ENCODE data around the gene IL1R2.

Gene IL1R2

DNA sequence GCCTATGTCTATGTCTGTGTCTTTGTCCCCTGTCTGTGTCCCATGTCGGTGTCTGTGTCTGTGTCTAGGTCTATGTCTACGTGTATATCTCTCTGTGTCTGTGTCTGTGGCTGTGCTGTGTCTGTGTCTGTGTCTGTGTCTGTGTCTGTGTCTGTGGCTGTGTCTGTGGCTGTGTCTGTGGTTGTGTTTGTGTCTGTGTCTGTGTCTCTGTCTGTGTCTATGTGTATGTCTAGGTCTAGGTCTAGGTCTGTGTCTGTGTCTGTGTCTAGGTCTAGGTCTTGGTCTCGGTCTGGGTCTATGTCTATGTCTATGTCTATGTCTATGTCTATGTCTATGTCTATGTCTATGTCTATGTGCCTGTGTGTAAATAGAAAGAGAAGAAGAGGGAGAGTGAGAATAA lies 11.9 kb downstream of the IL1R2 start:
- TF ChIP-seq RAD21 (IDR thresholded peaks at IDR 0.05; ENCODE audit: low read depth): no peak
- TF ChIP-seq ZBTB7A (IDR thresholded peaks at IDR 0.05; ENCODE audit: low read depth): no peak
- TF ChIP-seq, protein P1, sequence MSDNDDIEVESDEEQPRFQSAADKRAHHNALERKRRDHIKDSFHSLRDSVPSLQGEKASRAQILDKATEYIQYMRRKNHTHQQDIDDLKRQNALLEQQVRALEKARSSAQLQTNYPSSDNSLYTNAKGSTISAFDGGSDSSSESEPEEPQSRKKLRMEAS (IDR thresholded peaks at IDR 0.05): no peak
- no peak for TF ChIP-seq EP300 (IDR thresholded peaks at IDR 0.05; ENCODE audit: borderline replicate concordance)

DNA sequence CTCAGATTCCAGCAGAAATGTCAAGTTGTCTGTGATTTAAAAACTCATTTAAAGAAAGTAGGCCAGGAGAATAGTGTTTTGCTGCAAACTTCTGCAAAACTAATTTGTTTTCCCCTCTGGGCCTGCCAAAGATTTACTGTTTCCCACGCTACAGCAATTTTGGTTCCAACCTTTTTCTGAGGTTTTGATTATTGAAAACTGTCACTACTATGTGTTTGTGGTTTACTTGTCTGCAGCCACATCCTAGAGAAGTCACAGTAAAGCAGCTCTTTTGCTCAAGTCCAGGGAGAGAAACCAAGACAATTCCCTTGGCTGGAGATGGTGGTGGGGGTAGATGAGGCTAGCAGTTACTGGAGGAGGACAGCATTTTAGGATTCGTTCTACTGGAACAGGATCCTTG lies 12.8 kb downstream of the IL1R2 start:
- TF ChIP-seq ZBTB7A (IDR thresholded peaks at IDR 0.05; ENCODE audit: low read depth): no peak
- TF ChIP-seq CREB1 (IDR thresholded peaks at IDR 0.05; ENCODE audit: low read depth): no peak
- TF ChIP-seq, protein P2, sequence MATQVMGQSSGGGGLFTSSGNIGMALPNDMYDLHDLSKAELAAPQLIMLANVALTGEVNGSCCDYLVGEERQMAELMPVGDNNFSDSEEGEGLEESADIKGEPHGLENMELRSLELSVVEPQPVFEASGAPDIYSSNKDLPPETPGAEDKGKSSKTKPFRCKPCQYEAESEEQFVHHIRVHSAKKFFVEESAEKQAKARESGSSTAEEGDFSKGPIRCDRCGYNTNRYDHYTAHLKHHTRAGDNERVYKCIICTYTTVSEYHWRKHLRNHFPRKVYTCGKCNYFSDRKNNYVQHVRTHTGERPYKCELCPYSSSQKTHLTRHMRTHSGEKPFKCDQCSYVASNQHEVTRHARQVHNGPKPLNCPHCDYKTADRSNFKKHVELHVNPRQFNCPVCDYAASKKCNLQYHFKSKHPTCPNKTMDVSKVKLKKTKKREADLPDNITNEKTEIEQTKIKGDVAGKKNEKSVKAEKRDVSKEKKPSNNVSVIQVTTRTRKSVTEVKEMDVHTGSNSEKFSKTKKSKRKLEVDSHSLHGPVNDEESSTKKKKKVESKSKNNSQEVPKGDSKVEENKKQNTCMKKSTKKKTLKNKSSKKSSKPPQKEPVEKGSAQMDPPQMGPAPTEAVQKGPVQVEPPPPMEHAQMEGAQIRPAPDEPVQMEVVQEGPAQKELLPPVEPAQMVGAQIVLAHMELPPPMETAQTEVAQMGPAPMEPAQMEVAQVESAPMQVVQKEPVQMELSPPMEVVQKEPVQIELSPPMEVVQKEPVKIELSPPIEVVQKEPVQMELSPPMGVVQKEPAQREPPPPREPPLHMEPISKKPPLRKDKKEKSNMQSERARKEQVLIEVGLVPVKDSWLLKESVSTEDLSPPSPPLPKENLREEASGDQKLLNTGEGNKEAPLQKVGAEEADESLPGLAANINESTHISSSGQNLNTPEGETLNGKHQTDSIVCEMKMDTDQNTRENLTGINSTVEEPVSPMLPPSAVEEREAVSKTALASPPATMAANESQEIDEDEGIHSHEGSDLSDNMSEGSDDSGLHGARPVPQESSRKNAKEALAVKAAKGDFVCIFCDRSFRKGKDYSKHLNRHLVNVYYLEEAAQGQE (IDR thresholded peaks at IDR 0.05; ENCODE audit: low read depth): no peak
- TF ChIP-seq NFIC (IDR thresholded peaks at IDR 0.05): no peak
- TF ChIP-seq TCF12 (IDR thresholded peaks at IDR 0.05; ENCODE audit: low read depth): no peak
- TF ChIP-seq TAF1 (IDR thresholded peaks at IDR 0.05; ENCODE audit: low read depth): no peak
- TF ChIP-seq YY1 (IDR thresholded peaks at IDR 0.05; ENCODE audit: low read depth): no peak
- TF ChIP-seq EP300 (IDR thresholded peaks at IDR 0.05; ENCODE audit: borderline replicate concordance): no peak

DNA sequence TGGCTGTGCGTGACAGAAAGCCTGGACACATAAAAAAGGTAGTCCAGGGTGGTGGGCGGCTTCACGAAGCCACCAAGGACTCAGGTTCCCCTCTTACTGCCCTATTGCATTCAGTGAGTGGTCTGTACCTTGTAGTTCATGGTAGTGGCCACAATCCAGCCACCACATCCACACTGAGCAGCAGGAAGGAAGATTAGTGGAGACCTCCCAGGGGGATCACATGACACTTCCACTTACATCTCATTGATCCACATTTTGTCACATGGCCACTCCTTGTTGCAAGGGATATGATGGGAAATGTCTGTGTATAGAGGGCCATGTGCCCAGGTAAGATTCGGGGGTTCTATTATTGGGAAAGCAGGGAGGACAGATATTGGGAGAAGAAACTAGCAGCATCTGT lies 13.7 kb downstream of the IL1R2 start:
- no peak for TF ChIP-seq EGR1 (IDR thresholded peaks at IDR 0.05)
- TF ChIP-seq, protein P1 (IDR thresholded peaks at IDR 0.05): no peak
- no peak for TF ChIP-seq FOXM1 (IDR thresholded peaks at IDR 0.05; ENCODE audit: borderline replicate concordance, low read depth)
- TF ChIP-seq, protein P3, sequence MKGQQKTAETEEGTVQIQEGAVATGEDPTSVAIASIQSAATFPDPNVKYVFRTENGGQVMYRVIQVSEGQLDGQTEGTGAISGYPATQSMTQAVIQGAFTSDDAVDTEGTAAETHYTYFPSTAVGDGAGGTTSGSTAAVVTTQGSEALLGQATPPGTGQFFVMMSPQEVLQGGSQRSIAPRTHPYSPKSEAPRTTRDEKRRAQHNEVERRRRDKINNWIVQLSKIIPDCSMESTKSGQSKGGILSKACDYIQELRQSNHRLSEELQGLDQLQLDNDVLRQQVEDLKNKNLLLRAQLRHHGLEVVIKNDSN (IDR thresholded peaks at IDR 0.05): peak; percentile 40

DNA sequence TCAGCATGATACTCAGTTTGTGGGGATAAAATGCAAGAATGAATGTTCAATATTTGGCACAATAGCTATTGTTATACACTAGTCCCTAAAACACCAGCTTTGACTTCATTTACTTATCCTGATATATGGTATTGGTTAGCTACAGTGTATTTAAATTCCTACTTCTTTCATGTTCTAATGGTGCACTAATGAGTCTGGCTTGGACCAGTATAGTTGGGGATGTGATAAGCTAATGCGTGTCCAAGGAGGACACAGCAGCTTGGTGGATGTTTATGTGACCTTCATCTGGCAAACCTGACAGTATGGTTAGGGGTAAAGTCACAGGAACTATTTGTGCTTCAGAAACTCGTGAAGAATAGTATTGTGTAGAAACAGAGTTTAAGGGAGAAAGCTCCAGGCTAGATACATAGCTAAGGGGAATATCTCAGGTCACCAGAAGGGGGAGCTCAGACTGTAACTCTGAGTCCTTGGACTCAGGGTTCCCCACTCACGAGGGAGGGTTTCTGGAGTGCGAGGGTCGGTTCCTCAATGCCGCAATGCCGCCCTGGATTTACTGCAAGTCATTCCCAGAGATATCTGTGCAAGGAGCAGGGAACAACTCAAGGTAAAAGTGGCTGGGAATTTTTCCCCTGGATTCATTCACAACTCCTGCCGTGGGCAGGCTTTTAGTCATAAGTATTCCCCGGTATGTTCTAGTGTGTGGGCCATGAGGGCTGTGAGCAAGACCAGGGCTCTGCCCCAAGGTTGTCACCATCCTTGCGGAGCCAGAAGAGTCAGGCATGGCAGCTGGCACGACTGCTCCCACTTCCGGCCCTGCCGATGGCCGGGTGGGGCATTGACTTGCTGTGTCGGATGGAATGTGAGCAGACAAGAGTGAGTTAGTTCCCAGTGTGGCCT lies 14.5 kb downstream of the IL1R2 start:
- TF ChIP-seq RAD21 (IDR thresholded peaks at IDR 0.05; ENCODE audit: low read depth) (peak; percentile 64), CEBPB (IDR thresholded peaks at IDR 0.05) (no peak)

DNA sequence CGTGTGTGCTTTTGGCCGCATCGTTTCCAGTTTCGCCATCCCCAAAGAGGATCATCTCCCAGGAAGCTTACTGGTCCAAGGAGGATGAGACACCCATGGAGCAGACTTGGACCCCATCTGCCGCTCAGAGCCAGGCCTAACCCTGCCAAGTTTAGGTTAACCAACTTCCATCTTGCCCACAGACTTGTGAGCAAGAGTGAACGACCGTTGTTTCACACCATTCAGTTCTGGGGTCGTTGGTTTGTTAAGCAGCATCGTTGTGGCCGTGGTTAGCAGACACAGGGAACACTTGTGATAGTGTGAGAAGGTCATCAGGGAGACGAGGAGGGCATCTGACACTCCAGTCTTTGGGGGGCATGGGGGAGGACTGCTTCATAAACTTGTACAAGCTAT lies 15.1 kb downstream of the IL1R2 start:
- TF ChIP-seq CEBPB (IDR thresholded peaks at IDR 0.05) (no peak), YY1 (IDR thresholded peaks at IDR 0.05; ENCODE audit: low read depth) (no peak), EGR1 (IDR thresholded peaks at IDR 0.05) (no peak), TAF1 (IDR thresholded peaks at IDR 0.05; ENCODE audit: low read depth) (no peak)
- TF ChIP-seq, protein P1 (IDR thresholded peaks at IDR 0.05): no peak
- TF ChIP-seq, protein P3 (IDR thresholded peaks at IDR 0.05): no peak

DNA sequence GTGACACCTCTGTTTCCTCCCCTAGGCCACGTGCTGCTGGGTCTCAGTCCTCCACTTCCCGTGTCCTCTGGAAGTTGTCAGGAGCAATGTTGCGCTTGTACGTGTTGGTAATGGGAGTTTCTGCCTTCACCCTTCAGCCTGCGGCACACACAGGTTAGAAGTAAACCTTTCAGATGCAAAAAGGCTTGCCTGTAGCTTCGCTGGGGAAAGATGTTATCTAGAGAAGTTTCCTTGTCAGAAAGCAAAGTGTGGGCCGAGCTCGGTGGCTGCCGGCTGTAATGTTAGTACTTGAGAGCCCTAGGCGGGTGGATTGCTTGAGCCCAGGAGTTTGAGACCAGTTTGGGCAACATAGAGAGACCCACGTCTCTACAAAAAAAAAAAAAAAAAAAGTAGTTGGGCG lies 16.7 kb downstream of the IL1R2 start:
- TF ChIP-seq RAD21 (IDR thresholded peaks at IDR 0.05; ENCODE audit: low read depth): no peak
- no peak for TF ChIP-seq CREB1 (IDR thresholded peaks at IDR 0.05; ENCODE audit: low read depth)
- no peak for TF ChIP-seq TEAD4 (IDR thresholded peaks at IDR 0.05)
- TF ChIP-seq, protein P2 (IDR thresholded peaks at IDR 0.05; ENCODE audit: low read depth): no peak
- TF ChIP-seq CEBPB (IDR thresholded peaks at IDR 0.05): no peak
- no peak for TF ChIP-seq EGR1 (IDR thresholded peaks at IDR 0.05)
- no peak for TF ChIP-seq YY1 (IDR thresholded peaks at IDR 0.05; ENCODE audit: low read depth)
- TF ChIP-seq EP300 (IDR thresholded peaks at IDR 0.05; ENCODE audit: borderline replicate concordance): no peak

DNA sequence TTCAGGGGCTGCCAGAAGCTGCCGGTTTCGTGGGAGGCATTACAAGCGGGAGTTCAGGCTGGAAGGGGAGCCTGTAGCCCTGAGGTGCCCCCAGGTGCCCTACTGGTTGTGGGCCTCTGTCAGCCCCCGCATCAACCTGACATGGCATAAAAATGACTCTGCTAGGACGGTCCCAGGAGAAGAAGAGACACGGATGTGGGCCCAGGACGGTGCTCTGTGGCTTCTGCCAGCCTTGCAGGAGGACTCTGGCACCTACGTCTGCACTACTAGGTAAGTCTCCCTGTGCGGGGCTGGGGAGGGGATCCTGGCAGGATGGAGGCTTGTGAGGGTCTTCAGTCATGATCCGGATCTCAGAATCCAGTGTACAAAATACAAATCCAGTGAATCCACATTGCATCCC lies 17.8 kb downstream of the IL1R2 start:
- TF ChIP-seq FOXM1 (IDR thresholded peaks at IDR 0.05; ENCODE audit: borderline replicate concordance, low read depth) (no peak), NFIC (IDR thresholded peaks at IDR 0.05) (no peak), CREB1 (IDR thresholded peaks at IDR 0.05; ENCODE audit: low read depth) (no peak), RAD21 (IDR thresholded peaks at IDR 0.05; ENCODE audit: low read depth) (no peak)
- TF ChIP-seq, protein P1 (IDR thresholded peaks at IDR 0.05): no peak
- TF ChIP-seq, protein P2 (IDR thresholded peaks at IDR 0.05; ENCODE audit: low read depth): no peak
- TF ChIP-seq, protein P3 (IDR thresholded peaks at IDR 0.05): no peak

Data from Ishikawa (cell line).